Endodermal cell (in vitro differentiated cells): Measurements from ENCODE around the gene DACT3. TPM values are rescaled to one million over a fixed set of nuclear protein-coding genes. Genes with fewer than 3 reads are reported as not detected.
A peak's percentile ranks its signal among the peaks of the same experiment; 100 is the strongest.

ENCODE experiments used
- DNase-seq: peaks from one replicate; pipeline ENCODE4 v3.0.0-alpha.2; 2017
- H3K27ac ChIP-seq: 2 replicates; pipeline ENCODE4 v1.5.1; 2013; ENCODE audit warnings: mild to moderate bottlenecking, low read depth, low read length, moderate library complexity
- H3K27me3 ChIP-seq: 2 replicates; pipeline ENCODE4 v1.6.1; 2013; ENCODE audit warnings: mild to moderate bottlenecking, low read length, moderate library complexity; ENCODE audit not compliant: insufficient read depth, control insufficient read depth, poor library complexity, severe bottlenecking
- H3K36me3 ChIP-seq: 2 replicates; pipeline ENCODE4 v1.7.0; 2013; ENCODE audit warnings: mild to moderate bottlenecking, low read length, moderate library complexity; ENCODE audit not compliant: control insufficient read depth, insufficient read depth
- H3K4me1 ChIP-seq: one replicate; pipeline ENCODE4 v1.7.0; 2013; ENCODE audit warnings: low read length; ENCODE audit not compliant: control insufficient read depth, insufficient read depth
- H3K4me3 ChIP-seq: 2 replicates; pipeline ENCODE4 v1.5.1; 2013; ENCODE audit warnings: mild to moderate bottlenecking, low read length, moderate library complexity
- H3K9ac ChIP-seq: 2 replicates; pipeline ENCODE4 v1.6.1; 2013; ENCODE audit warnings: mild to moderate bottlenecking, low read length, moderate library complexity; ENCODE audit not compliant: poor library complexity, severe bottlenecking; ENCODE audit errors: extremely low read depth
- H3K9me3 ChIP-seq: 2 replicates; pipeline ENCODE4 v1.6.1; 2013; ENCODE audit warnings: mild to moderate bottlenecking, low read length, moderate library complexity; ENCODE audit not compliant: control insufficient read depth
- H3K27ac Mint-ChIP-seq: 2 replicates; pipeline ENCODE4 v1.8.0; 2020; ENCODE audit warnings: mixed read lengths
- H3K27me3 Mint-ChIP-seq: 2 replicates; pipeline ENCODE4 v1.8.0; 2021; ENCODE audit warnings: mild to moderate bottlenecking, mixed read lengths; ENCODE audit not compliant: insufficient read depth
- H3K36me3 Mint-ChIP-seq: 2 replicates; pipeline ENCODE4 v1.8.0; 2020; ENCODE audit warnings: low read depth, mixed read lengths
- H3K4me1 Mint-ChIP-seq: 2 replicates; pipeline ENCODE4 v1.8.0; 2020; ENCODE audit warnings: mixed read lengths
- H3K4me3 Mint-ChIP-seq: 2 replicates; pipeline ENCODE4 v1.8.0; 2020; ENCODE audit warnings: mild to moderate bottlenecking, moderate library complexity, mixed read lengths
- H3K9me3 Mint-ChIP-seq: 2 replicates; pipeline ENCODE4 v1.8.0; 2020; ENCODE audit warnings: mild to moderate bottlenecking, mixed read lengths
- CTCF ChIP-seq: fragments of 200-600 bp; sonication (generic); conservative IDR thresholded peaks from 2 replicates; pipeline ENCODE4 v1.5.0; 2021; ENCODE audit warnings: antibody characterized with exemption, mild to moderate bottlenecking
- WGBS, 2 experiments: methylation state at CpG; one replicate each; pipeline versions ENCODE4 v1.1.5 to v1.1.7; 2013; ENCODE audit warnings: missing lambda C conversion rate in 2 of 2, mixed read lengths in 1 of 2; ENCODE audit not compliant: insufficient coverage in 1 of 2, insufficient read length in 1 of 2; 5-methylcytosine and 5-hydroxymethylcytosine counted together
- total RNA-seq, 2 donors: library from RNA; stranded (reverse); fragmentation: NEBNext Ultra II Directional in 1 of 2; extraction: Animal tissue kit (Norgen Biotek cat#: 25700) in 1 of 2; gene quantifications; 2 replicates in 1 of 2; 3 replicates in 1 of 2; pipeline ENCODE4 v1.2.1, GENCODE V29; 2021

Gene DACT3
- total RNA-seq, 2 donors from 2014 or later: 0.15 to 0.70 TPM

- no peak overlapping the region for H3K9ac ChIP-seq
- H3K27ac ChIP-seq: no peak overlapping the region
- H3K4me3 ChIP-seq: no peak overlapping the region
- H3K4me1 ChIP-seq: peaks cover 7% of the 10 kb centered on the region
- DNase-seq: peak; percentile 18
- peaks cover 13% of the 10 kb centered on the region for H3K4me1 Mint-ChIP-seq
- H3K4me3 Mint-ChIP-seq: no peak overlapping the region
- no peaks in the 10 kb centered on the region for H3K27me3 ChIP-seq
- no peaks in the 10 kb centered on the region for H3K27me3 Mint-ChIP-seq
- no peak overlapping the region for H3K27ac Mint-ChIP-seq
- WGBS, 2 experiments: 93 to 96% methylated on average over 9 of the region's 9 CpGs
- peaks cover 54% of the 10 kb centered on the region for H3K36me3 Mint-ChIP-seq
- TF ChIP-seq CTCF: no peak
- H3K9me3 ChIP-seq: no peaks in the 10 kb centered on the region
- no peaks in the 10 kb centered on the region for H3K9me3 Mint-ChIP-seq
- peaks cover 56% of the 10 kb centered on the region for H3K36me3 ChIP-seq
Observed at GRCh38 chr19:46608178-46608577, 52.8 kb downstream of the DACT3 start.

- peaks cover 56% of the 10 kb centered on the region for H3K36me3 ChIP-seq
- no peak overlapping the region for H3K4me3 ChIP-seq
- Mint-ChIP-seq H3K27me3 (no peaks in the 10 kb centered on the region), H3K36me3 (peaks cover 54% of the 10 kb centered on the region), H3K4me3 (no peak overlapping the region), H3K4me1 (peaks cover 19% of the 10 kb centered on the region), H3K27ac (peak overlapping the region; percentile 30), H3K9me3 (no peaks in the 10 kb centered on the region)
- H3K9ac ChIP-seq: no peak overlapping the region
- TF ChIP-seq CTCF: no peak
- no peak overlapping the region for H3K27ac ChIP-seq
- WGBS, 2 experiments: 91 to 95% methylated on average over 3 to 12 of the region's 12 CpGs
- no peaks in the 10 kb centered on the region for H3K9me3 ChIP-seq
- peaks cover 12% of the 10 kb centered on the region for H3K4me1 ChIP-seq
- H3K27me3 ChIP-seq: no peaks in the 10 kb centered on the region
- peak; percentile 26 for DNase-seq
Observed at GRCh38 chr19:46607448-46607841, 53.5 kb downstream of the DACT3 start.

GRCh38 chr19:46606681-46607447, 54.1 kb downstream of the DACT3 start:
- Mint-ChIP-seq H3K4me3 (no peak overlapping the region), H3K4me1 (peaks cover 19% of the 10 kb centered on the region), H3K27ac (no peak overlapping the region), H3K9me3 (no peaks in the 10 kb centered on the region), H3K27me3 (no peaks in the 10 kb centered on the region), H3K36me3 (peaks cover 54% of the 10 kb centered on the region)
- Histone ChIP-seq H3K4me1 (peaks cover 12% of the 10 kb centered on the region), H3K9me3 (no peaks in the 10 kb centered on the region), H3K27ac (no peak overlapping the region), H3K4me3 (no peak overlapping the region), H3K9ac (no peak overlapping the region), H3K36me3 (peaks cover 56% of the 10 kb centered on the region), H3K27me3 (no peaks in the 10 kb centered on the region)
- 94 to 95% methylated on average over 6 to 12 of the region's 12 CpGs for WGBS, 2 experiments
- TF ChIP-seq CTCF: no peak
- peak; percentile 23 for DNase-seq
